Measurements from ENCODE around the gene TMEM123.

The TMEM123 gene

GRCh38 chr11:102405501-102405900 is 47.1 kb downstream of the TMEM123 start:
- no peak for TF ChIP-seq REST (IDR thresholded peaks at IDR 0.05; ENCODE audit: low read depth)

- TF ChIP-seq TEAD4 (IDR thresholded peaks at IDR 0.05) (no peak), EP300 (IDR thresholded peaks at IDR 0.05; ENCODE audit: borderline replicate concordance) (no peak), RAD21 (IDR thresholded peaks at IDR 0.05; ENCODE audit: low read depth) (no peak), YY1 (IDR thresholded peaks at IDR 0.05; ENCODE audit: low read depth) (no peak), USF1 (IDR thresholded peaks at IDR 0.05) (no peak), REST (IDR thresholded peaks at IDR 0.05; ENCODE audit: low read depth) (no peak), CREB1 (IDR thresholded peaks at IDR 0.05; ENCODE audit: low read depth) (no peak)
Observed at GRCh38 chr11:102402548-102402947, 50.0 kb downstream of the TMEM123 start.

- TF ChIP-seq REST (IDR thresholded peaks at IDR 0.05; ENCODE audit: low read depth), result no peak
- TF ChIP-seq ZBTB7A (IDR thresholded peaks at IDR 0.05; ENCODE audit: low read depth), result no peak
- no peak for TF ChIP-seq FOXM1 (IDR thresholded peaks at IDR 0.05; ENCODE audit: borderline replicate concordance, low read depth)
- TF ChIP-seq CREB1 (IDR thresholded peaks at IDR 0.05; ENCODE audit: low read depth), result no peak
- no peak for TF ChIP-seq TAF1 (IDR thresholded peaks at IDR 0.05; ENCODE audit: low read depth)
- TF ChIP-seq YY1 (IDR thresholded peaks at IDR 0.05; ENCODE audit: low read depth), result no peak
- TF ChIP-seq USF1 (IDR thresholded peaks at IDR 0.05), result no peak
- no peak for TF ChIP-seq MAX (IDR thresholded peaks at IDR 0.05)
- TF ChIP-seq CEBPB (IDR thresholded peaks at IDR 0.05), result no peak
- no peak for TF ChIP-seq TCF12 (IDR thresholded peaks at IDR 0.05; ENCODE audit: low read depth)
- TF ChIP-seq EGR1 (IDR thresholded peaks at IDR 0.05), result no peak
- TF ChIP-seq NFIC (IDR thresholded peaks at IDR 0.05), result no peak
- TF ChIP-seq TEAD4 (IDR thresholded peaks at IDR 0.05), result no peak
- TF ChIP-seq RAD21 (IDR thresholded peaks at IDR 0.05; ENCODE audit: low read depth), result no peak
- no peak for TF ChIP-seq EP300 (IDR thresholded peaks at IDR 0.05; ENCODE audit: borderline replicate concordance)
Observed at GRCh38 chr11:102401905-102402304, 50.7 kb downstream of the TMEM123 start.

- TF ChIP-seq RAD21 (IDR thresholded peaks at IDR 0.05; ENCODE audit: low read depth) (no peak), NFIC (IDR thresholded peaks at IDR 0.05) (no peak), CREB1 (IDR thresholded peaks at IDR 0.05; ENCODE audit: low read depth) (no peak), YY1 (IDR thresholded peaks at IDR 0.05; ENCODE audit: low read depth) (no peak), MAX (IDR thresholded peaks at IDR 0.05) (no peak), TEAD4 (IDR thresholded peaks at IDR 0.05) (no peak), REST (IDR thresholded peaks at IDR 0.05; ENCODE audit: low read depth) (no peak), ZBTB7A (IDR thresholded peaks at IDR 0.05; ENCODE audit: low read depth) (no peak), USF1 (IDR thresholded peaks at IDR 0.05) (no peak), EGR1 (IDR thresholded peaks at IDR 0.05) (no peak), CEBPB (IDR thresholded peaks at IDR 0.05) (no peak), EP300 (IDR thresholded peaks at IDR 0.05; ENCODE audit: borderline replicate concordance) (no peak), TCF12 (IDR thresholded peaks at IDR 0.05; ENCODE audit: low read depth) (no peak), TAF1 (IDR thresholded peaks at IDR 0.05; ENCODE audit: low read depth) (no peak)
Observed at GRCh38 chr11:102400603-102401002, 52.0 kb downstream of the TMEM123 start.

All from Ishikawa (cell line).